ENCODE measurements around the gene SYCE3.
A peak's percentile ranks its signal among the peaks of the same experiment; 100 is the strongest.

Gene SYCE3

DNA sequence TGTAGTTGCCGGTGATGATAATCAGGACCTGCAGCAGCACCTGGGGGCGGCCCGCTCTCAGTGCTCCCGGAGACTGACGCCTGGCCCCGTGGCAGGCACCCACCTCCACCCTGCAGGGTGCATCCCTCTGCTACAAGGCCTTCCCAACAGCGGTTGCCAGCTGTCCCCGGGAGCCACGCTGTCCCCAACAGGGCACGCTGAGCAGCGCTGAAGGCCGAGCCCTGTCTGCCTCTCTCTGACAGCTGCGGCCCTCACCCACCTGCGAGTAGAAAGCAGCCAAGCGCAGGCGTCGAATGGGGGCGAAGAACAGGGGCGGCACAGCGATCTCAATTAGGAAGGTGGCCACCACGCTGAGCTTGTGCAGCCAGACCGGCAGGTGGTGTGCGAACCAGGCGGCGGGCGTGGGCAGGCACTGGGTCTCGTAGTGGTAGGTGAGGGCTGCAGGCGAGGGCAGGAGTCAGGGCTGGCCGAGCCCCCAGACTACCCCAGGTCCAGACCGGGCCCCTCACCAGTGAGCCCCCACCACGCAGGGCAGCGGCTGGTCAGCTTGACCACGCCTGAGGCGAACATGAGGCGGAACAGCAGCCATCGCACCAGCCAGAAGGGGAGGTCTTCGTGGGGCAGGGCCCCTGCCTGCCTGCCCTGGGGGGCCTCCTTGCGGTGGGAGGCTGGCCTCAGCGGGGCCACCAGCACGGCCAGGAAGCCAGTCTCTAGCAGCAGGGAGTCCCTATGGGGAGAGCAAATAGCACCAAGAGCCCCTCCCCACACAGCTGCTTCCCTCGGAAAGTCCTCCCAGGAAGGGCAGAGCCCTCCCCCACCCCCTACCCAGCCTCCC is 56.7 kb downstream of the SYCE3 start:
- peak overlapping the region; percentile 96 for H3K4me3 ChIP-seq (ENCODE audit: low read depth, low read length)
- TF ChIP-seq, protein P1, sequence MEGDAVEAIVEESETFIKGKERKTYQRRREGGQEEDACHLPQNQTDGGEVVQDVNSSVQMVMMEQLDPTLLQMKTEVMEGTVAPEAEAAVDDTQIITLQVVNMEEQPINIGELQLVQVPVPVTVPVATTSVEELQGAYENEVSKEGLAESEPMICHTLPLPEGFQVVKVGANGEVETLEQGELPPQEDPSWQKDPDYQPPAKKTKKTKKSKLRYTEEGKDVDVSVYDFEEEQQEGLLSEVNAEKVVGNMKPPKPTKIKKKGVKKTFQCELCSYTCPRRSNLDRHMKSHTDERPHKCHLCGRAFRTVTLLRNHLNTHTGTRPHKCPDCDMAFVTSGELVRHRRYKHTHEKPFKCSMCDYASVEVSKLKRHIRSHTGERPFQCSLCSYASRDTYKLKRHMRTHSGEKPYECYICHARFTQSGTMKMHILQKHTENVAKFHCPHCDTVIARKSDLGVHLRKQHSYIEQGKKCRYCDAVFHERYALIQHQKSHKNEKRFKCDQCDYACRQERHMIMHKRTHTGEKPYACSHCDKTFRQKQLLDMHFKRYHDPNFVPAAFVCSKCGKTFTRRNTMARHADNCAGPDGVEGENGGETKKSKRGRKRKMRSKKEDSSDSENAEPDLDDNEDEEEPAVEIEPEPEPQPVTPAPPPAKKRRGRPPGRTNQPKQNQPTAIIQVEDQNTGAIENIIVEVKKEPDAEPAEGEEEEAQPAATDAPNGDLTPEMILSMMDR (IDR thresholded peaks at IDR 0.05; ENCODE audit: borderline replicate concordance, insufficient read depth, low read depth, low read length): no peak

DNA sequence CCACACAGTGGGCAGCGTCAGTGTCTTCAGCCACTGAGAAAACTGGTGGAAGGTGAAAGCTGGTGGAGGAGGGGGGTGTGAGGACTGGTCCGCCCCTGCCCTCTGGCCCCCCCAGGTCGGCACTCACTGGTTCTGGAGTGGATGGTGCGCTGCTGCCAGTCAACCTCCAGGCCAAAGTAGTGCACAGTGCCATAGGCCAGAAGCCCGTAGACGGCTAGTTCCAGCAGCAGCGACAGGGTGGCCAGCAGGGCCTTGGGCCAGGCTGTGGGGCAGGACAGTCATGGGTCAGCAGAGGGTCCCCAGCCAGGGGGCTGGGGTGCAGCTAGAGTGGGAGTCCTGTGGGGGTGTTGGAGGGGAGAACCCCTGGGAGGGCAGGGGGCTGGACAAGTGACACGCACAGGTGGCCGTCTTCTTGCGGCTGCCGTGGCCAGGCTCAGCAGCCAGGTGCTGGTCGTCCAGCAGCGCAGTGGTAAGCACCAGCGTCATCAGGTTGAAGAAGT is 57.4 kb downstream of the SYCE3 start:
- TF ChIP-seq, protein P1 (IDR thresholded peaks at IDR 0.05; ENCODE audit: borderline replicate concordance, insufficient read depth, low read depth, low read length): no peak
- no peak overlapping the region for H3K4me3 ChIP-seq (ENCODE audit: low read depth, low read length)

DNA sequence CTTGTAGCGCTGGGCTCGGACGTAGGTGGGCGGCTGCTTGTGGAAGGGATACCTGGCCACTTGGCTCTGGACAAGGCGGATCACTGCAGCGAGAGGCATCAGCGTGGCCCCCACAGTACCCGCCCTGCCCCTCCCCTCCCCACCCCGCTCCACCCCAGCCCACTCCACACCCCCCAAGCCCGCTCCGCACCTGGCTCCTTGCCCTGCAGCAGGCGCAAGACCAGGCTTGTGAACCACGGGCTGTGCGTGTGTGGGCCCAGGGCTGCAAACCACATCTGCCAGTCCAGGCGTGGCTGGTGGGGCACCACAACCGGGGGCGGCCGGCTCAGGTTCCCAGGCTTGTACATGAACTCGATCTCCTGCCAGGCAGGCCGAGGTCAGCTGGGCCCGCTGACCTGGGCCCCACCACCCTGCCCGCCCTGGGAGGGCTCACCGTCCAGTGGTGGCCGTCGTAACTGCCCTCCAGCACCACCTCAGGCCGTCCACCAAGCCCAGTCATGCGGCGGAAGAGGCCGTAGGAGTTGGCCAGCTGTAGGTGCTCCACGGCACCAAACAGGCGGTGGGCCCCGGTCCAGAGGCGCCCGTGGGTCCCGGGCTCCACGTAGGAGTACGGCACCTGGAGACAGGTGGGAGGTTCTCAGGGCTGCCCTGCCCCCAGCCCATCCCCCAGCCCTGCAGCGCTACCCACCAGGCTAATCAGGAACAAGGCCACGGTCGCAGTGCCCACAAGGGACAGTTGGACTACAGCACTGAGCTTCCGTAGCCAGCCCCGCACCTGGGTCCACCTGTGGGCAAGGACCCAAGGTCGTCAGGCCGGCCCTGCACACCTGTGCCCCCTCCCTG is 58.1 kb downstream of the SYCE3 start:
- H3K4me3 ChIP-seq (ENCODE audit: low read depth, low read length): no peak overlapping the region
- TF ChIP-seq, protein P1 (IDR thresholded peaks at IDR 0.05; ENCODE audit: borderline replicate concordance, insufficient read depth, low read depth, low read length): no peak

DNA sequence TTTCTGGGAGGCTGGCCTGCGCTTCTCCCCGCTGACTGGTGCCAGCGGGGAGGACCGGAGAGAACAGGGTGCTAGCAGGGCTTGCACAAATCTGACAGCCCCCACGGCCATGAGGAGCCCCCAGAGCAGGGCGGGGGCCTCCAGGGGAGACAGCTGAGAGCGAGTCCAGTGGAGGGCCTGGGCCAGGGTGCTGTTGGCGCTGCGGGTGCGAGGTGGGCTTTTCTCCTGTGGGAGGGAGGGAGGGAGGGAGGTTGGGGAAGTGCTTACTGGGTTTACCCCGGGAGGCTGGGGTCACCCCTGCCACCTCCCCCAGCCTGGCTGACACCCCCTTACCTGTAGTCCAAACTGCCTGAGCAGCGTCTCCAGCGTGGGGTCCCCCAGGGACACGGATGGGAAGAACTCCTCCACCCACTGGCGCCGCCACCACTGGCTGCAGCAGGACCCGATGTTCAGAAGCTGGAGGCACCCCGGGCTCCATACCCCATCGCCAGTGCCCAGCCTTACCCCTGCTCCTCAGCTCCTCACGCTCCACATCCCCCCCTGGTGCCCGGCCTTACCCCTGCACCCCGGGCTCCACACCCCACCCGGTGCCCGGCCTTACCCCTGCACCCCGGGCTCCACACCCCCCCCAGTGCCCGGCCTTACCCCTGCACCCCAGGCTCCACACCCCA is 59.1 kb downstream of the SYCE3 start:
- TF ChIP-seq, protein P1 (IDR thresholded peaks at IDR 0.05; ENCODE audit: borderline replicate concordance, insufficient read depth, low read depth, low read length): peak; percentile 22; the same call in 1 of the 2 replicates
- H3K4me3 ChIP-seq (ENCODE audit: low read depth, low read length): no peak overlapping the region

DNA sequence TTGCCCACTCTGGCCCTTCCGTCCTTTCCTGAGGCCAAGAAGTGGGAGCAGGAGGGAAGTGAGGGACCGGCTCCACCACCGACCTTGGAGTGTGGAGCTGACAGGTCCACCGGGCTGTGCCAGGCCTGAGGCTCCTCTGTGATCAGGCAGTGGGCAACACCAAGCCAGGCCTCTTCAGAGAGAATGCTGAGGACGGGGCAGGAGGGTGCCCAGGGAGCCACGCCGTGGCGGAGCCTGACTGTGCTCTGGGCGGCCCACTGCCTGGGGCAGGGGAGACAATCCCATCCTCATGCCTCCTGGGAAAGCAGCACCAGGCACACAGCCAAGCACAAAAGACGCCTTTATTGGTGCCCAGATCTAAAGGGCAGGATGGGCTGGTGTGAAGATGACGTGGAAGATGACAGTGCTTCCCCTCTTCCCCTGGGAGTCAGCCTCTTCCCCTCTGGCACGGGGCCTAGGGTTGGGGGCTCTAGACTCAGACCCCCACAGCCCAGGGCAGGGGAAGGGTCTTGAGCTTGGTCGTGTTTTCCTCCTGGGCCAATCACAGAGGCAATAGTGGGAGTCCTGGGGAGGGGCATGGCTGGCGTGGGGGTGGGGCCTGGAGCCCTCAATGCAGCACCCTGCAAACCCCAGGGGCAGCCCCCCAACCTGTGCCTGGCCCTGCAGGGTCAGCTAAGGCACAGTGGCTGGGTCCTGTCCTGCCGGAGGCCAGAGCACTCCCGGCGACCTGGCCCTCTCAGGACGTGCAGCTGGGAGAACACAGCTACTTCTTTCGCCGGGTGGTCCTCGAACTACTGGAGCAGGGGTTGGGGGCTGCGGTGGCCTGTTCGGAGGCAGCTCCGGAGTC is 59.9 kb downstream of the SYCE3 start:
- H3K4me3 ChIP-seq (ENCODE audit: low read depth, low read length): no peak overlapping the region
- TF ChIP-seq, protein P1 (IDR thresholded peaks at IDR 0.05; ENCODE audit: borderline replicate concordance, insufficient read depth, low read depth, low read length): no peak

DNA sequence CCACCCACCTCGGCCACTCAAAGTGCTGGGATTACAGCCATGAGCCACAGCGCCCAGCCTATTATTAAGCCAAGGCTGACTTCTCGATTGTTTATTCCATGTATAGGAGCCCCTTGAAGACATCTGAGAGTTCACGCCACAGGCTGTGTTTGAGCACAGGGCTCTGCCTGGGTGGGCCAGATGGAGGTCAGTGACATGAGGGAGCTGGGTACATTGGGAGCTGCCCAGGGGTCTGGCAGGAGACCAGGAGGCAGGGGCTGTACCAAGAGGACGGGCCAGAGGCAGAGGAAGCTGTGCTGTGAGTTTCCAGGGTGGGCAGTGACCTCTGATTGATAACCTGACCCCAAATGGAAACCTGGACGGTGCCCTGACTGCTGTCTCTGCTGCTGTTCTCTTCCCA is 60.6 kb downstream of the SYCE3 start:
- TF ChIP-seq, protein P1 (IDR thresholded peaks at IDR 0.05; ENCODE audit: borderline replicate concordance, insufficient read depth, low read depth, low read length): no peak
- H3K4me3 ChIP-seq (ENCODE audit: low read depth, low read length): no peak overlapping the region
